ENCODE results near the gene NR3C2. TPM values are rescaled to one million over a fixed set of nuclear protein-coding genes. Genes with fewer than 3 reads are reported as not detected.

The NR3C2 gene
- total RNA-seq, 1 donor from 2014 or later: 25.9 TPM

DNA sequence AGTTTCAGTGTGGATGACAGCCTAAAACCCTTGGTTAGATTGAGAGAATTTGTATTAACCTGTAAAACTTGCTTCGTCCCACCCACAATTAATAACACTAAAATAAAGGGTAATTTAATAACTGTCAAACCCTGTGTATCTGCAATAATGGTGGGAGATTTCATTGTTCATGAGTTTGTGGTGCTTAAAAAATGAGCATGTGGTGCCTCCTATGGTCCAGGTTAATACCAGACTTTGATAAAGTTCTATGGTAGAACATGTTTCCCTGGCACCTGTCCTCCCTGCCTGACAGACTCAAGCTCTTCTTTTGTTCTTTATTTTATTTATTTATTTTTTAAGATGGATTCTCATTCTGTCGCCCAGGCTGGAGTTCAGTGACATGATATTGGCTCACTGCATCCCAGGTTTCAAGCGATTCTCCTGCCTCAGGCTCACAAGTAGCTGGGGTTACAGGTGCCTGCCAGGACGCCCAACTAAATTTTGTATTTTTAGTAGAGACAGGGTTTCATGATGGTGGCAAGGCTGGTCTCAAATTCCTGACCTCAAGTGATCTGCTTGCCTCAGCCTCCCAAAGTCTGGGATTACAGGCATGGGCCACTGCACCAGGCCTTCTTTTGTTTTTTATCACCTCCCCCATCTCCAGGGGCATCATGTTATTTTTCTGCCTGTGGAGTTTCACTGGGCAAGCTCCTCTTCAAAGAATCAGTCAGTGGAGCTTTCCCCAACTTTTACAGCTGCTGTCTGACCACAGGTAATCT, 289.2 kb downstream of the NR3C2 start:
- Histone ChIP-seq H3K4me1 (no peaks in the 10 kb centered on the region), H3K9me3 (no peaks in the 10 kb centered on the region), H3K36me3 (peaks cover 10% of the 10 kb centered on the region), H3K4me3 (no peak overlapping the region), H3K27ac (no peak overlapping the region), H3K27me3 (no peaks in the 10 kb centered on the region)
- intact Hi-C loops (cut with DNase I): no loop called here
- ATAC-seq (no peak), DNase-seq (no peak)
- TF ChIP-seq, protein P1, sequence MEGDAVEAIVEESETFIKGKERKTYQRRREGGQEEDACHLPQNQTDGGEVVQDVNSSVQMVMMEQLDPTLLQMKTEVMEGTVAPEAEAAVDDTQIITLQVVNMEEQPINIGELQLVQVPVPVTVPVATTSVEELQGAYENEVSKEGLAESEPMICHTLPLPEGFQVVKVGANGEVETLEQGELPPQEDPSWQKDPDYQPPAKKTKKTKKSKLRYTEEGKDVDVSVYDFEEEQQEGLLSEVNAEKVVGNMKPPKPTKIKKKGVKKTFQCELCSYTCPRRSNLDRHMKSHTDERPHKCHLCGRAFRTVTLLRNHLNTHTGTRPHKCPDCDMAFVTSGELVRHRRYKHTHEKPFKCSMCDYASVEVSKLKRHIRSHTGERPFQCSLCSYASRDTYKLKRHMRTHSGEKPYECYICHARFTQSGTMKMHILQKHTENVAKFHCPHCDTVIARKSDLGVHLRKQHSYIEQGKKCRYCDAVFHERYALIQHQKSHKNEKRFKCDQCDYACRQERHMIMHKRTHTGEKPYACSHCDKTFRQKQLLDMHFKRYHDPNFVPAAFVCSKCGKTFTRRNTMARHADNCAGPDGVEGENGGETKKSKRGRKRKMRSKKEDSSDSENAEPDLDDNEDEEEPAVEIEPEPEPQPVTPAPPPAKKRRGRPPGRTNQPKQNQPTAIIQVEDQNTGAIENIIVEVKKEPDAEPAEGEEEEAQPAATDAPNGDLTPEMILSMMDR (IDR thresholded peaks at IDR 0.05): no peak

DNA sequence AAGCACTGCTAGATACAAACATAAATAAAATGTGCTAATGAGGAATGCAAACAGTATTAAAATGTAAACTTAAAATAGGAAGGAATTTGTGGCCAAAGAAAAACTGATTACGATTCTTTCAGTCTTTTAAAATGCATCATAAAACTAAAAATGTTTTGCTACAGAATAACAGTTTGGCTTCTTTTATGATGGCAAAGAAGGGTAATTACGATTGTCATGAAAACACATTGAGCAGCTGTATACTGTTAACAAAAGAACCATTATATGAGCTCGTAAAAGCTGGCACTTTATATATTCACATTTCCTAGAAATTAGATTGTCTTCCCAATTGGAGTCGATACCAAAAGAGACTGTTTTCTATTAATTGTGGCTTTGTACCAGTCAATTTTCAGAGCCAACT, 290.4 kb downstream of the NR3C2 start:
- H3K9me3 ChIP-seq: no peaks in the 10 kb centered on the region
- ATAC-seq (no peak), DNase-seq (no peak)
- H3K27ac ChIP-seq: no peak overlapping the region
- H3K36me3 ChIP-seq: peaks cover 10% of the 10 kb centered on the region
- no peaks in the 10 kb centered on the region for H3K27me3 ChIP-seq
- TF ChIP-seq, protein P1 (IDR thresholded peaks at IDR 0.05): no peak
- H3K4me1 ChIP-seq: no peaks in the 10 kb centered on the region
- H3K4me3 ChIP-seq: no peak overlapping the region
- intact Hi-C loops (cut with DNase I): no loop called here

DNA sequence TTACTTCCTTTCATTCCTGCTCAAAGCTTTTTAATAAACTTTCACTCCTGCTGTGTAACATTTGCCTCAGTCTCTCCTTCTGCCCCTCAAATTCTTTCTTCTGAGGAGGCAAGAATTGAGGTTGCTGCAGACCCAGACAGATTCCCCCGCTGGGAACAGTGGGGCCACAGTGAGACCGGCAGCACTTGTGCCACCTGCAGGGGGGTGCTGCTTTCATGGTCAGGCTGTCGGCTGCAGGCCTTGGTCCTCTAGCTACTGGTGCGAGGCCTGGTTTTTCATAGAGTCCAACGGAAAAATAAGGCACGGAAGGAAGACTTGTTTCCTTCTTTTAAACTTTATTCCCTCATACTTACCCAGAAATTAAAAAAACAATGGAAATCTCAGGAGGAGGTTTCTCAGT, 296.7 kb downstream of the NR3C2 start:
- no peak for DNase-seq
- TF ChIP-seq, protein P1 (IDR thresholded peaks at IDR 0.05): no peak

DNA sequence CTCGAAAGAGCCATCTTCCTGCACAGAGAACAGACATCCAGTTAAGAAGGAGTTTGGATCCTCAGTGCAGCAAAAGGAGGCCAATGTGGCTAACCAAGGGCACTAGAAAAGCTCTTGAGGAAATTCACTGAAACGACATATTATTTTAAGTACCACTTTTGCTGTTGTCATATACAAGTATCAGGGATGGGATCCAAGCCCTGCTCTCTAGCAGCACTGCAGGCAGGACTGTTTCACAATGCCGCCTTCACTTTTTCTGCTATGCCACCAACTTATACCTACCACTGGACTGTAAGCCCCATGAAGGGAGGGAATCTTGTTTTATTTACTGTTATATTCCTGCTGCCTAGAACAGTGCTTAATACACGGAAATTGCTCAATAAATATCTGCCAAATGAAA, 299.0 kb downstream of the NR3C2 start:
- ATAC-seq: no peak

More for the DNA sequence above, 296.7 kb downstream of the NR3C2 start:
- ATAC-seq: no peak
- Histone ChIP-seq H3K27ac (no peak overlapping the region), H3K36me3 (peaks cover 3% of the 10 kb centered on the region), H3K9me3 (no peaks in the 10 kb centered on the region), H3K27me3 (no peaks in the 10 kb centered on the region), H3K4me3 (no peak overlapping the region), H3K4me1 (no peaks in the 10 kb centered on the region)
- intact Hi-C loops (cut with DNase I): no loop called here

DNA sequence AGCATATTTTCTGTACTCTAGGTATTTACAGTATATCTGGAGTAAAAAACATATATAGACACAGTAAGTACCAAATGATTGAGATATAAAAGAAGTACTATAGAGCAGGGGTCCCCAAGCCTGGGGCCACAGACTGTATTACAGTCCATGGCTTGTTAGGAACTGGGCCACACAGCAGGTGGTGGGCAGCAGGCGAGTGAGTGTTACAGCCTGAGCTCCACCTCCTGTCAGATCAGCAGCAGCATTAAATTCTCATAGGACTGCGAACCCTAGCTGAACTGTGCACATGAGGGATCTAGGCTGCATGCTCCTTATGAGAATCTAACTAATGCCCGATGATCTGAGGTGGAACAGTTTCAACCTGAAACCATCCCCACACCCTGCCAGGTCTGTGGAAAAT, 300.7 kb downstream of the NR3C2 start:
- H3K9me3 ChIP-seq: no peaks in the 10 kb centered on the region
- H3K36me3 ChIP-seq: no peaks in the 10 kb centered on the region
- intact Hi-C loops (cut with DNase I): no loop called here
- TF ChIP-seq, protein P1 (IDR thresholded peaks at IDR 0.05): no peak
- ATAC-seq (no peak), DNase-seq (no peak)
- no peaks in the 10 kb centered on the region for H3K27me3 ChIP-seq
- no peaks in the 10 kb centered on the region for H3K4me1 ChIP-seq
- no peak overlapping the region for H3K4me3 ChIP-seq
- H3K27ac ChIP-seq: no peak overlapping the region

More for the DNA sequence above, 299.0 kb downstream of the NR3C2 start:
- DNase-seq: no peak
- Histone ChIP-seq H3K36me3 (no peaks in the 10 kb centered on the region), H3K27me3 (no peaks in the 10 kb centered on the region), H3K27ac (no peak overlapping the region), H3K9me3 (no peaks in the 10 kb centered on the region), H3K4me3 (no peak overlapping the region), H3K4me1 (no peaks in the 10 kb centered on the region)
- intact Hi-C loops (cut with DNase I): no loop called here
- TF ChIP-seq, protein P1 (IDR thresholded peaks at IDR 0.05): no peak
